ENCODE results near the gene BMP6.

DNA sequence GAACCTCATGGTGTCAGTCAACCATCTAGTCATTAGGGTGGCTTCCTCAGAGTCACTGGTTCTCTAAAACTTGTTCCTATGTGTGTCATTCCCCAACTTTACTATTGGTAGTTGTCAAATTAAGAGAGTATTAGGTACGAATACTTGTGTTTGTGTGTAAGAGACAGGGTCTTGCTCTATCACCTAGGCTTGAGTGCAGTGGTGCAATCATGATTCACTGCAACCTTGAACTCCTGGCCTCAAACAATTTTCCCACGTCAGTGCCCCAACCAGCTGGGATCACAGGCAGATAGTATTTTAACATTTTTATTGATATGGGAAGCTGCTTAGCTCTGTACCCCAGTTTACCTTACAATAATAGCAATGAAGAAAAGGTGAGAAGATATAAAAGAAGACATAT lies 50.6 kb downstream of the BMP6 start:
- TF ChIP-seq GATA2 (IDR thresholded peaks at IDR 0.05; ENCODE audit: low read depth, low read length): no peak
- TF ChIP-seq GATA3 (IDR thresholded peaks at IDR 0.05; ENCODE audit: low read depth, low read length): no peak

Data from SH-SY5Y (cell line).